NCI-H2227 (cell line): Measurements from ENCODE around the gene FOLR2.
"Not testable (repeated sequence)": the region's sequence is repeated elsewhere in the genome, so short reads cannot be mapped to it uniquely, and the experiment has no call there.

Source experiments
- DNase-seq: peaks from one replicate; lab custom pipeline; 2025; ENCODE audit not compliant: unreplicated experiment; lab: John Stamatoyannopoulos, UW

The FOLR2 gene

GRCh38 chr11:72216638-72217037 lies at the start of gene FOLR2:
Gene FOLR2, plus strand, starts transcription at chr11:72216794. Its CDS starts 1,791 bp downstream, at chr11:72218585.
- no peak for DNase-seq

DNA sequence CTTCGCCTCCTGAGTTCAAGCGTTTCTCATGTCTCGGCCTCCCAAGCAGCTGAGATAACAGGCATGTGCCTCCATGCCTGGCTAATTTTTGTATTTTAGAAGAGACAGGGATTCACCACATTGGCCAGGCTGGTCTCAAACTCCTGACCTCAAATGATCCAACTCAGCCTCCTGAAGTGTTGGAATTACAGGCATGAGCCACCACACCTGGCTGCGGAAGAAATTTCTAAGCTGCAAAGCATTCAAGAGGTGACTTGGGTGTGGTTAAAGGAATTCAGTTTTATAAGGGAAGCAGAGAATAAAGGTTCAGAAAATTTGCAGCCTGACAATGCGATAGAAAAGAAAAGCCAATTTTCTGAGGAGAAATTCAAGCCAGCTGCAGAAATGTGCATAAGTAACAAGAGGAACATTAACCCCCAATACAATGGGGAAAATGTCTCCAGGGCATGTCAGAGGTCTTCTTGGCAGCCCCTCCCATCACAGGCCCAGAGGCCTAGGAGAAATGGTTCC lies 47.5 kb upstream of the FOLR2 start:
- not testable (repeated sequence) for DNase-seq

DNA sequence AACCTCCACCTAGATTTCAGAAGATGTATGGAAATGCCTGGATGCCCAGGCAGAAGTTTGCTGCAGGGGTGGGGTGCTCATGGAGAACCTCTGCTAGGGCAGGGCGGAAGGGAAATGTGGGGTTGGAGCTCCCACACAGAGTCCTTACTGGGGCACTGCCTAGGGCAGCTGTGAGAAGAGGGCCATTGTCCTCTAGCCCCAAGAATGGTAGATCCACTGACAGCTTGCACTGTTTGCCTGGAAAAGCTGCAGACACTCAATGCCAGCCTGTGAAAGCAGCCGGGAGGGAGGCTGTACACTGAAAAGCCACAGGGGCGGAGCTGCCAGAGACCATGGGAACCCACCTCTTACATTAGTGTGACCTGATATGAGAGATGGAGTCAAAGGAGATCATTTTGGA lies 46.8 kb upstream of the FOLR2 start:
- DNase-seq: not testable (repeated sequence)

DNA sequence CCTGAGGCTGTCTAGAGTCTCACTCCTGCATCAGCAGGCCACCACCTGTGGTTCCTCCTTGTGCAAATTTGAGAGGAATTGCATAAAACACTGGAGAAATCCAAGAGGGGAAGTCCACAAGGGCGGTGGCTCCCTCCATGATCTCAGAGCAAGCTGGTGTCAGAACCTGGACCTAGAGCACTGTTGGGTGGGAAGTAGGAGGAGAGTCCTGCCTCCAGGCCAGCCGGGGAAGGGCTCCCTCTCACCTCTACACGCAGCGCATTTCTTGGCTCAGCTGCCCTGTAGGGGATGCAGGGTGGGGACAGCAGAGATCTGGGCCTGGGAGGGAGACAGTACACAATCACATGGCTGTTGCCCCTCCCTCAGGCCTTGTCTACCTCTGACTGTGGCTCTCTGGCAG lies 44.6 kb upstream of the FOLR2 start:
- not testable (repeated sequence) for DNase-seq

DNA sequence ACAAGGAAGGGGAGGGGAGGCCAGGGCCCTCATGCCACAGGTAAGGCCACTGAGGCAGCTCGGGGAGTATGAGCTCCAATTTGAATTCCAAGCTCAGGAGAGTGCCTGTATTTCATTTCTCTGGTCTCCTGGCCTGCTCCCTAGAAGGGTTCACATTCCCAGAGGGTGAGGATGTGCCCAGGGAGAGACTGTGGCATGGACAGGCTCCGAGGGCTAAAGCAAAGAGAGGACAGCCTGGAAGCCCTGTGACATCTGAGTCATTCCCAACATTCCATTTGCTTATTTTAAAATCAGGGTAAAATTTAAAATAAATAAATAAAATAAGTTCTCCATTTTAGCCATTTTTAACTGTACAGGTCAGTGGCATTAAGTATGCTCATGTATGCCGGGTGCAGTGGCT lies 43.3 kb upstream of the FOLR2 start:
- no peak for DNase-seq

- DNase-seq: no peak
Observed at GRCh38 chr11:72174302-72175070, 42.1 kb upstream of the FOLR2 start.

- no peak for DNase-seq
Observed at GRCh38 chr11:72177656-72178055, 38.9 kb upstream of the FOLR2 start.

GRCh38 chr11:72179049-72179803 lies 37.4 kb upstream of the FOLR2 start:
- no peak for DNase-seq

DNA sequence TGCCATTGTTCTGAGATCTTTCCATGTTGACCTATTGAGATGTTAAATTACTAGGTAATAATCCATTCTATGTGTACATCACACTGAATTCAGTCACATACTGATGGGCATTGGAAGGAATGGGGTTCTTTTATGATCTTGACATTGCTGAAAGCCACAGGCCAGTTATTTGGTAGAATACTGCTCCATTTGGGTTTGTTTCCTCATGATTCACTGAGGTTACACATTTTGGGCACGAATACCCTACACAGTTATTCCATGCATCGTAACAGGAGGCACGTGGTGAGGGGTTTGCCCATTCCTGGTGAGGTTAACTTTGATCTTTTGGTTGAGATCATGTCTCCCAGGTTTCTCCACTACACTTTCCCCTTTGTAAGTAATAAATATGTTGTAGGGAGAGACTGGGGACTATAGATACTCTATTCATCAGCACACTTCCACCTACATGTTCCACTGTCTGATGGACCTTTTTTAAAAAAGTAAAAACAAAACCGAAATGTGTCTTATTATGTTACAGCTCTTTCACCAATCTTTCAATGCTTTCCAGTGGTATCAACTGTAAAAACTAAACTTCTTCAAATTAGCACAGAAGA lies 36.7 kb upstream of the FOLR2 start:
- no peak for DNase-seq

DNA sequence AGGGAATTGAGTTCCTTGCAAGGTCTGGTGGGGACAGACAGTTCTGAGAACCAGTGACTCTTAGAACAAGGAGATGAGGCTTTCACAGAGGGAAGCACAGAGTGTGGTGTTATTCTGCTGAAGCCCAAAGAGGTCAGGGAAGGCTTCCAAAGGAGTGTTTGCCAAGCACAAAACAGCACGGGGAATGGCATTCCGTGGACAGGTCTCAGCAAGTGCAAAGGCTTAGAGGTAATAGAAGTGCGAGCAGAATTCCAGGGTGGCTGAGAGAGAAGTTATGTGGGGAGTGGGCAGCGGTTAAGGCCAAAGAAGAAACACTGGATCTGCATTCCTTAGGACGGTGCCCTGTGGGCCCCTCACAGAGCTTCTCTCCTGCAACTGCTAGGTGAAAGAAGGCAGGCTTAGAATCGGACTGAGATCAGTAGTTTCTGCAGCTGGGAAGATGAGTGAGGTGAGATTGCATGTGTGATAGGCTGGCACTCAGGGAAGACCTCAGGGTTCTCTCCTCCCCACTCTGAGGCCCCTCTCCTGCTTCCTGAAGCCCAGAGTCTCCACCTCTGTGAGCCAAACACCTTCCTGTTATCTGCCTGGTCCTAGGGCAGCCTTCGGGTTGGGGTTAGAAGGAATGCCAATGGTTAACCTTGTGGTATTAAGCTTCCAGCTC lies 35.6 kb upstream of the FOLR2 start:
- DNase-seq: not testable (repeated sequence)

GRCh38 chr11:72181553-72181958 lies 35.0 kb upstream of the FOLR2 start:
- DNase-seq: not testable (repeated sequence)

- DNase-seq: no peak
Observed at GRCh38 chr11:72188267-72188666, 28.3 kb upstream of the FOLR2 start.

DNA sequence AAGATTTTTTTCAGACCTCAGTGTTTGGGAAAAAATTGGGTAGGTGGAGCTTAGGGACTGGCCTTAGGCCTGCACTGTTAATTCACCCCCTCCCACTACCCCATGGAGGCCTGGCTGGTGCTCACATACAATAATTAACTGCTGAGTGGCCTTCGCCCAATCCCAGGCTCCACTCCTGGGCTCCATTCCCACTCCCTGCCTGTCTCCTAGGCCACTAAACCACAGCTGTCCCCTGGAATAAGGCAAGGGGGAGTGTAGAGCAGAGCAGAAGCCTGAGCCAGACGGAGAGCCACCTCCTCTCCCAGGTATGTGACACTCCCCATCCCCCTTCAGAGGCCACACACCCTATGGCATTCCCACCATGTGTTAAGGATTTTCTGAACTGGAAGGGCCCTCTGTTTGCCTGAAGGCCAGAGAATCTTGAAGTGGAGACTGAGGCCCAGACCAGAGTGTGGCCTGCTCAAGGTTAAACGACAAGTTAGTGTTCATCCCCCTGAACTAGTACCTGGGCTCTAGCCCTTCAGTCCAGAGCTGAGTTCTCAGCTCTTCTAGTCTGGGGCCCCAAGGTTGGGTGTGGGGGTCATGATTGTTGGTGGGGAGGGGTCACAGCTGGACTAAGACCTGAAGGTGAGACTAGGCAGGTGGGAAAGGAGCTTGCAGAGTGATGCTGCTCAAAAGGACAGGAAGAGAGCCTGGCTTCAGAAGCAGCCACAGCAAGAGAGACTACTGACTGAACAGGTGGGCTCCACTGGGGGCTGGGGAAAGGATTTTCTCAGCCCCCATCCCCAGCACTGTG lies 26.9 kb upstream of the FOLR2 start:
- peak; percentile 37 for DNase-seq

DNA sequence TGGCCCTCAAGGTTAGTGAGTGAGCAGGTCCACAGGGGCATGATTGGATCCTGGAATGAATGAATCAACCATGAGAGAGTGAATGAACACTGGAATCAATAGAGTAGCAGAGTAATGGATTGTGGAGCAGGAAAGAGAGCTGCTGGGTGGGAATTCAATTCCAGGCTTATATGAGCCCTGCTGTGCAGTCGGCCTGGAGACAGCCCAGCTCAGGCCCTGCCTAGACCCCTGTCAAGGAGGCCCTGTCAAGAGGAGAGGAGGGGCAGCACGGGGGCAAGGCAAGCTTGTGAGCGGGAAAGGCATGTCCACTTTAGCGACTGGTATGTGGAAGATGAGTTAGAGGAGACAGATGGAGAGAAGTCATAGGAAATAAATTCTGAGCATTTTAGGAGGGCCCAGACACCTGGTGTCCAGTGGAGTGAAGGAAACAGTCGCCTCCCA lies 25.9 kb upstream of the FOLR2 start:
- DNase-seq: no peak

- DNase-seq: no peak
Observed at GRCh38 chr11:72191961-72192381, 24.6 kb upstream of the FOLR2 start, which contains the start of gene FOLR1. Gene FOLR1, plus strand, starts transcription at chr11:72192140. Its CDS starts 34 bp downstream, at chr11:72192174.

DNA sequence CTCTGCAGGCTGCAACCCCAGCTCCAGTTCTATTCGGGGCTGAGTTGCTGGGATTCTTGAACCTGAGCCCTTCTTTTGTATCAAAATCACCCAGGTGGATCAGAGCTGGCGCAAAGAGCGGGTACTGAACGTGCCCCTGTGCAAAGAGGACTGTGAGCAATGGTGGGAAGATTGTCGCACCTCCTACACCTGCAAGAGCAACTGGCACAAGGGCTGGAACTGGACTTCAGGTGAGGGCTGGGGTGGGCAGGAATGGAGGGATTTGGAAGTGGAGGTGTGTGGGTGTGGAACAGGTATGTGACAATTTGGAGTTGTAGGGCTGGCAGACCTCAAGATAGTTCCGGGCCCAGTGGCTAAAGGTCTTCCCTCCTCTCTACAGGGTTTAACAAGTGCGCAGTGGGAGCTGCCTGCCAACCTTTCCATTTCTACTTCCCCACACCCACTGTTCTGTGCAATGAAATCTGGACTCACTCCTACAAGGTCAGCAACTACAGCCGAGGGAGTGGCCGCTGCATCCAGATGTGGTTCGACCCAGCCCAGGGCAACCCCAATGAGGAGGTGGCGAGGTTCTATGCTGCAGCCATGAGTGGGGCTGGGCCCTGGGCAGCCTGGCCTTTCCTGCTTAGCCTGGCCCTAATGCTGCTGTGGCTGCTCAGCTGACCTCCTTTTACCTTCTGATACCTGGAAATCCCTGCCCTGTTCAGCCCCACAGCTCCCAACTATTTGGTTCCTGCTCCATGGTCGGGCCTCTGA lies 20.9 kb upstream of the FOLR2 start:
- DNase-seq: no peak

DNA sequence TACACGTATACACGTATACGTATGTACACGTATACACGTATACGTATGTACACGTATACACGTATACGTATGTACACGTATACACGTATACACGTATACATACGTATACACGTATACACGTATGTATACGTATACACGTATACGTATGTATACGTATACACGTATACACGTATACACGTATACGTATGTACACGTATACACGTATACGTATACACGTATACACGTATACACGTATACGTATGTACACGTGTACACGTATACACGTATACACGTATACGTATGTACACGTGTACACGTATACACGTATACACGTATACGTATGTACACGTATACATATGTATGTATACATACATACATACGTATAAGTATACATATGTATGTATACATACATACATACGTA lies 15.1 kb upstream of the FOLR2 start:
- DNase-seq: not testable (repeated sequence)

DNA sequence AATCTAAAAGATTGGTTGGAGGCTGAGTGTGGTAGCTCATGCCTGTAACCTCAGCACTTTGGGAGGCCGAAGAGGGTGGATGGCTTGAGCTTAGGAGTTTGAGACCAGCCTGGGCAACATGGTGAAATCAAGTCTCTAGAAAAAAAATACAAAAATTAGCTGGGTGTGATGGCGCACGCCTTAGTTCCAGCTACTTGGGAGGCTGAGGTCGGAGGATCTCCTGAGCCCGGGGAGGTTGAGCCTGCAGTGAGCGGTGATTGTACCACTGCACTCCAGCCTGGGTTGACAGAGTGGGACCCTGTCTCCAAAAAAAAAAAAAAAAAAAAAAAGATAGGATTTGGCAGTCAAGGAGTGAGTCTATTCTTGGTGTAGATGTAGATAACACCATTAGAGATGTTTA lies 14.0 kb upstream of the FOLR2 start:
- DNase-seq: no peak

DNA sequence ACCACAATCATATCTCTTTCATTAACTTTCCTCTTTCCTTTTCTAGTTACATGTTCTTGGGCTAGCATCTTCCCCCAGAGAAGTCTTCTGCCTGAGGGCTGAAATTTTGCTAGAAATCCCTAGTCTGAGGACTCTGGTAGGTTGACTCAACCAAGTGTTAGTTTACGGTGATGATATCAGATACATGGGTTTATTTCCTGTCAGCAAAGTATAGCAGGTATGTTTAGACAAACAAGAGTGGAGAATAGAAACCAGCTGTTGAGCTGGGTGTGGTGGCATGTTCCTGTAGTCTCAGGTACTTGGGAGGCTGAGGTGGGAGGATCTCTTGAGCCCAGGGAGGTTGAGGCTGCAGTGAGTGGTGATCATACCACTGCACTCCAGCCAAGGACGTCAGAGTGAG lies 13.4 kb upstream of the FOLR2 start:
- no peak for DNase-seq
